Measurements from ENCODE around the gene TEX9.
A peak's percentile ranks its signal among the peaks of the same experiment; 100 is the strongest.
"Not testable (repeated sequence)": the region's sequence is repeated elsewhere in the genome, so short reads cannot be mapped to it uniquely, and the experiment has no call there.

The TEX9 gene

GRCh38 chr15:56353119-56353518, 12.1 kb upstream of the TEX9 start:
- Histone ChIP-seq H3K4me3 (no peak overlapping the region), H4K20me1 (no peaks in the 10 kb centered on the region), H3K4me1 (peaks cover 0 to 29% (median 14%) of the 10 kb centered on the region in 10 experiments; a peak in 16 of 20 replicates), H3K36me3 (no peaks in the 10 kb centered on the region), H3K27me3 (no peaks in the 10 kb centered on the region), H3K9me3 (replicated peaks in 1 of 11) (no peaks in the 10 kb centered on the region), H3K9ac (peak overlapping the region in 1 of 11 experiments; percentile 36; a peak in 1 of 22 replicates), H3K4me2 (peak overlapping the region in 6 of 11 experiments; percentile 6 to 69 (median 52); a peak in 8 of 22 replicates), H3K27ac (peak overlapping the region in 9 of 11 experiments; percentile 3 to 69 (median 30); a peak in 11 of 22 replicates)
- no peak for TF ChIP-seq Cebpa-rat (IDR thresholded peaks at IDR 0.05)

DNA sequence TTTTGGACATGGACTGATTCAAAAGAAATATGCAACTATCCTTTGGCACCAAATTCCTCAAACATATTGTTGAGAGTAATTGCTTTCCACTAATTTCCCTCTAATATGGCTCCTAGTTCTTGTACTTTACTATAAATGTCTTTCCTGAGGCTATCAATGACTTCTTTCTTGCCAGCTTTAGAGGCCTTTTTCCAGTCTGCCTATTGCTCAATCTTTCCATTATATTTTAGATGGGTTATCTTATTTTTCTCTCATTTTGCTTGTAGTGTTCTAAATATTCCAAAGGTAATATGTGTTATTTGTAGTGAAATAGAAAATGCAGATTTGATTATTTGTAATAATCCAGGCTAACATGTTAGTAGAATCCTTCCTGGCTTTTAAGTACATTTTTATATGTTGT, 11.5 kb upstream of the TEX9 start:
- peak in 1 of 11 experiments; percentile 29; a peak in 1 of 22 replicates for TF ChIP-seq Cebpa-rat (IDR thresholded peaks at IDR 0.05)
- no peaks in the 10 kb centered on the region for H4K20me1 ChIP-seq
- H3K36me3 ChIP-seq = no peaks in the 10 kb centered on the region
- no peak overlapping the region for H3K4me3 ChIP-seq
- no peak overlapping the region for H3K9ac ChIP-seq
- H3K4me2 ChIP-seq = peak overlapping the region in 3 of 11 experiments; percentile 29 to 61 (median 47); a peak in 4 of 22 replicates
- no peaks in the 10 kb centered on the region for H3K9me3 ChIP-seq (replicated peaks in 1 of 11)
- H3K27ac ChIP-seq = peak overlapping the region in 5 of 11 experiments; percentile 9 to 69 (median 52); a peak in 7 of 22 replicates
- no peaks in the 10 kb centered on the region for H3K27me3 ChIP-seq
- peaks cover 0 to 29% (median 14%) of the 10 kb centered on the region in 10 experiments; a peak in 16 of 20 replicates for H3K4me1 ChIP-seq

DNA sequence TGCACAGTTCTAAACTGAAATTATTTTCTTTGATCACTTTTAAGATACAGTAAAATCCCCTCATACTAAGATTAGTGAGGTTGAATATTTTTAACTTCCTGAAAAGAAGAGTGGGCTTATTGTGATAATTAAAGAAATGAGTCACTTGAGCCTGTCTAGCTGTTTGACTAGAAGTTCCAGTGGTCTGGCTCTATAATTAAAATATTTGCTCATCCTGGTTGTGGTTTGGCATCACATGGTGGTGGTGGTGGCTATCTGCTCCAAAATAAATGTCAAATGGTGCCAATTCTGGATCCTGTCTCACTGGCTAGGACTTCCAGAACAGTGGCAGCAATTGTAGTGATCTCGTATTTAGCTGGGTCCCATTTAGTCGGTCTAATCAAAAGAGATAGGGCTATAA, 8.6 kb upstream of the TEX9 start:
- no peaks in the 10 kb centered on the region for H3K27me3 ChIP-seq

GRCh38 chr15:56358604-56359003, 6.6 kb upstream of the TEX9 start:
- Histone ChIP-seq H3K4me2 (no peak overlapping the region), H3K9ac (no peak overlapping the region), H3K27me3 (no peaks in the 10 kb centered on the region), H3K27ac (no peak overlapping the region), H3K4me1 (peaks cover 0 to 19% (median 10%) of the 10 kb centered on the region in 10 experiments; a peak in 15 of 20 replicates), H3K36me3 (no peaks in the 10 kb centered on the region), H4K20me1 (no peaks in the 10 kb centered on the region), H3K9me3 (replicated peaks in 1 of 11) (peaks cover 0 to 19% (median 14%) of the 10 kb centered on the region in 11 experiments; a peak in 17 of 22 replicates), H3K4me3 (no peak overlapping the region)
- TF ChIP-seq Cebpa-rat (IDR thresholded peaks at IDR 0.05) = no peak

More for the DNA sequence above, 8.6 kb upstream of the TEX9 start:
- H4K20me1 ChIP-seq = no peaks in the 10 kb centered on the region
- H3K4me3 ChIP-seq = no peak overlapping the region
- H3K4me2 ChIP-seq = peak overlapping the region; percentile 0 to 70 (median 29); a peak in 14 of 22 replicates
- peak overlapping the region in 4 of 11 experiments; percentile 22 to 62 (median 41); a peak in 7 of 22 replicates for H3K27ac ChIP-seq
- peaks cover 0 to 3% (median 2%) of the 10 kb centered on the region in 11 experiments; a peak in 9 of 22 replicates for H3K9me3 ChIP-seq (replicated peaks in 1 of 11)
- peaks cover 0 to 29% (median 14%) of the 10 kb centered on the region in 10 experiments; a peak in 16 of 20 replicates for H3K4me1 ChIP-seq
- TF ChIP-seq Cebpa-rat (IDR thresholded peaks at IDR 0.05) = no peak
- H3K9ac ChIP-seq = no peak overlapping the region
- H3K36me3 ChIP-seq = no peaks in the 10 kb centered on the region

GRCh38 chr15:56361987-56362386, 3.2 kb upstream of the TEX9 start:
- no peaks in the 10 kb centered on the region for H4K20me1 ChIP-seq
- H3K4me1 ChIP-seq = peaks cover 0 to 3% (median under 1%) of the 10 kb centered on the region in 10 experiments; a peak in 10 of 20 replicates
- H3K36me3 ChIP-seq = no peaks in the 10 kb centered on the region
- no peak overlapping the region for H3K9ac ChIP-seq
- H3K4me2 ChIP-seq = no peak overlapping the region
- no peak for TF ChIP-seq Cebpa-rat (IDR thresholded peaks at IDR 0.05)
- no peak overlapping the region for H3K4me3 ChIP-seq
- H3K27me3 ChIP-seq = peaks cover 21 to 31% (median 25%) of the 10 kb centered on the region in 11 experiments
- peaks cover 13 to 39% (median 30%) of the 10 kb centered on the region in 11 experiments for H3K9me3 ChIP-seq (replicated peaks in 1 of 11)
- no peak overlapping the region for H3K27ac ChIP-seq

DNA sequence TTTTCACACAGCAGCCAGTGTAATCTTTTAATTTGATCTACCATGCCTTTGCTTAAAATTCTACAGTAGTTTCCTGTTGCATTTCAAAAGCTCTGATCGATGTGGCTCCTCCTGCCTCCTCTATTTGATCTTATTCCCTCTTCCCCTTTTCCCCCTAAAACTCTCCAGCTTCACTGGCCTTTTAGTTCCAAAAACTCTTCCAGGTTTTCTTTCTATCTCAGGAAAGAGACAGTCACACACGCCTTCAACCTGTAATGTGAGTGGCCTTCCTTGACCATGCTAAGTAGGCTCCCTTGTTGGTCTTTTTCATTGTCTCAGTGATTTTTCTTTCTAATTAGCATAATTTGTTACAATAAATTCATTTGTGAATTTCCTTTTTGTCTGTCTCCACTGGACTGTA, 985 bp downstream of the TEX9 start:
- Histone ChIP-seq H3K4me2 (no peak overlapping the region), H3K9ac (no peak overlapping the region), H4K20me1 (no peaks in the 10 kb centered on the region), H3K36me3 (no peaks in the 10 kb centered on the region), H3K27ac (no peak overlapping the region), H3K4me1 (no peaks in the 10 kb centered on the region), H3K9me3 (replicated peaks in 1 of 11) (peaks cover 13 to 39% (median 30%) of the 10 kb centered on the region in 11 experiments), H3K4me3 (no peak overlapping the region), H3K27me3 (peaks cover 21 to 31% (median 26%) of the 10 kb centered on the region in 11 experiments)
- no peak for TF ChIP-seq Cebpa-rat (IDR thresholded peaks at IDR 0.05)

- Histone ChIP-seq H3K27me3 (peaks cover 21 to 31% (median 26%) of the 10 kb centered on the region in 11 experiments), H3K4me3 (no peak overlapping the region), H4K20me1 (no peaks in the 10 kb centered on the region), H3K9me3 (replicated peaks in 1 of 11) (peaks cover 13 to 34% (median 21%) of the 10 kb centered on the region in 11 experiments), H3K4me1 (peaks cover 0 to 4% (median 0%) of the 10 kb centered on the region in 10 experiments; a peak in 1 of 20 replicates), H3K36me3 (no peaks in the 10 kb centered on the region), H3K4me2 (no peak overlapping the region), H3K27ac (no peak overlapping the region), H3K9ac (no peak overlapping the region)
- no peak for TF ChIP-seq Cebpa-rat (IDR thresholded peaks at IDR 0.05)
Observed at GRCh38 chr15:56367156-56367555, 1.9 kb downstream of the TEX9 start.

DNA sequence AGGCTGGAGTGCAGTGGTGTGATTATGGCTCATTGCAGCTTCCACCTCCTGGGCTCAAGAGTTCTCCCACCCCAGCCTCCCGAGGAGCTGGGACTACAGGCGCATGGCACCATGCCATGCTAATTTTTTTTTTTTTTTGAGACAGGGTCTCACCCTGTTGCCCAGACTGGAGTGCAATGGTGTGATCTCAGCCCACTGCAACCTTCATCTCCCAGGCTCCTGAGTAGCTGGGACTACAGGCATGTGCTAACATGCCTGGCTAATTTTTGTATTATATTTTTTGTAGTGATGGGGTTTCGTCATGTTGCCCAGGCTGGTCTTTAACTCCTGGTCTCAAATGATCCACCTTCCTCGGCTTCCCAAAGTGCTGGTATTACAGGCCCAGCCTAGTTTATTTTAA, 4.0 kb downstream of the TEX9 start:
- no peak overlapping the region for H3K27ac ChIP-seq

GRCh38 chr15:56371495-56372147, 6.4 kb downstream of the TEX9 start:
- H3K36me3 ChIP-seq = no peaks in the 10 kb centered on the region
- H4K20me1 ChIP-seq = no peaks in the 10 kb centered on the region
- TF ChIP-seq Cebpa-rat (IDR thresholded peaks at IDR 0.05) = no peak
- H3K4me1 ChIP-seq = peaks cover 0 to 4% (median 0%) of the 10 kb centered on the region in 10 experiments; a peak in 1 of 20 replicates
- no peak overlapping the region for H3K4me2 ChIP-seq
- no peaks in the 10 kb centered on the region for H3K9me3 ChIP-seq (replicated peaks in 1 of 11)
- peaks cover 0 to 5% (median 1%) of the 10 kb centered on the region in 11 experiments; a peak in 9 of 22 replicates for H3K27me3 ChIP-seq
- no peak overlapping the region for H3K9ac ChIP-seq
- H3K4me3 ChIP-seq = no peak overlapping the region
- no peak overlapping the region for H3K27ac ChIP-seq

More for the DNA sequence above, 4.0 kb downstream of the TEX9 start:
- Histone ChIP-seq H3K4me1 (peaks cover 0 to 4% (median 0%) of the 10 kb centered on the region in 10 experiments; a peak in 1 of 20 replicates), H4K20me1 (no peaks in the 10 kb centered on the region), H3K27me3 (peaks cover 21 to 28% (median 25%) of the 10 kb centered on the region in 11 experiments), H3K9ac (no peak overlapping the region), H3K4me2 (no peak overlapping the region), H3K9me3 (replicated peaks in 1 of 11) (peaks cover 9 to 18% (median 15%) of the 10 kb centered on the region in 11 experiments), H3K36me3 (no peaks in the 10 kb centered on the region), H3K4me3 (no peak overlapping the region)
- no peak for TF ChIP-seq Cebpa-rat (IDR thresholded peaks at IDR 0.05)

DNA sequence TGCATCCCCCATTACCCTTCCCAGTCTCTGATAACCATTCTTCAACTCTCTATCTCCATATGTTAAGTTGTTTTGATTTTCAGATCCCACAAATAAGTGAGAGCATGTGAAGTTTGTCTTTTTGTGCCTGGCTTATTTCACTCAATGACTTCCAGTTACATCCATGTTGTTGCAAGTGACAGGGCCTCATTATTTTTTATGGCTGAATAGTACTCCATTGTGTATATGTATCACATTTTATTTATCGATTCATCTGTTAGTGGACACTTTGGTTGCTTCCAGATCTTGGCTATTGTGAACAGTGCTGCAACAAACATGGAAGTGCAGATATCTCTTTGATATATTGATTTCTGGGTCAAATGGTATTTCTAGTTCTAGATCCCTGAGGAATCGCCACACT, 9.5 kb downstream of the TEX9 start:
- H3K9ac ChIP-seq, H3K4me3 ChIP-seq, H3K27ac ChIP-seq, H3K4me1 ChIP-seq, H3K27me3 ChIP-seq, H4K20me1 ChIP-seq, H3K36me3 ChIP-seq, H3K4me2 ChIP-seq: not testable (repeated sequence)
- peaks cover 5 to 27% (median 14%) of the 10 kb centered on the region in 11 experiments; a peak in 17 of 22 replicates for H3K9me3 ChIP-seq (replicated peaks in 1 of 11)

- peaks cover 8 to 48% (median 36%) of the 10 kb centered on the region in 11 experiments; a peak in 20 of 22 replicates for H3K9me3 ChIP-seq (replicated peaks in 1 of 11)
Observed at GRCh38 chr15:56377822-56378221, 12.6 kb downstream of the TEX9 start.

More at GRCh38 chr15:56377822-56378221, 12.6 kb downstream of the TEX9 start:
- not testable (repeated sequence) for H3K4me3 ChIP-seq, H3K27me3 ChIP-seq, H3K4me2 ChIP-seq, H3K4me1 ChIP-seq, H3K27ac ChIP-seq, H3K36me3 ChIP-seq, H4K20me1 ChIP-seq, H3K9ac ChIP-seq

All from BLaER1 treated with 17β-estradiol and CSF1 and Interleukin-3, amounts not matched to agents 10 nM and 100 nM (cell line).